Breast epithelium (tissue), 3 donors: ENCODE results near the gene PPP1R27.

Source experiments
- POLR2A ChIP-seq: fragments of 450-650 bp; IDR thresholded peaks from one replicate; pipeline ENCODE4 v1.6.1; 2016; ENCODE audit warnings: antibody characterized with exemption, mild to moderate bottlenecking, moderate library complexity
- POLR2AphosphoS5 ChIP-seq, 3 donors: sonication (generic); formaldehyde crosslinking; IDR thresholded peaks; one replicate each; pipeline ENCODE4 v1.6.1; 2017; ENCODE audit warnings: antibody characterized with exemption in 3 of 3
- TF ChIP-seq, protein P1 (sequence below), 3 donors: fragments of 450-650 bp; IDR thresholded peaks; one replicate each; pipeline ENCODE4 v1.5.1; 2016 to 2017; ENCODE audit warnings: antibody characterized with exemption in 3 of 3, mild to moderate bottlenecking in 3 of 3, moderate library complexity in 3 of 3

GRCh38 chr17:81834831-81835267 is at the start of gene PPP1R27:
- TF ChIP-seq, protein P1, sequence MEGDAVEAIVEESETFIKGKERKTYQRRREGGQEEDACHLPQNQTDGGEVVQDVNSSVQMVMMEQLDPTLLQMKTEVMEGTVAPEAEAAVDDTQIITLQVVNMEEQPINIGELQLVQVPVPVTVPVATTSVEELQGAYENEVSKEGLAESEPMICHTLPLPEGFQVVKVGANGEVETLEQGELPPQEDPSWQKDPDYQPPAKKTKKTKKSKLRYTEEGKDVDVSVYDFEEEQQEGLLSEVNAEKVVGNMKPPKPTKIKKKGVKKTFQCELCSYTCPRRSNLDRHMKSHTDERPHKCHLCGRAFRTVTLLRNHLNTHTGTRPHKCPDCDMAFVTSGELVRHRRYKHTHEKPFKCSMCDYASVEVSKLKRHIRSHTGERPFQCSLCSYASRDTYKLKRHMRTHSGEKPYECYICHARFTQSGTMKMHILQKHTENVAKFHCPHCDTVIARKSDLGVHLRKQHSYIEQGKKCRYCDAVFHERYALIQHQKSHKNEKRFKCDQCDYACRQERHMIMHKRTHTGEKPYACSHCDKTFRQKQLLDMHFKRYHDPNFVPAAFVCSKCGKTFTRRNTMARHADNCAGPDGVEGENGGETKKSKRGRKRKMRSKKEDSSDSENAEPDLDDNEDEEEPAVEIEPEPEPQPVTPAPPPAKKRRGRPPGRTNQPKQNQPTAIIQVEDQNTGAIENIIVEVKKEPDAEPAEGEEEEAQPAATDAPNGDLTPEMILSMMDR (IDR thresholded peaks at IDR 0.05) = no peak
- no peak for TF ChIP-seq POLR2AphosphoS5 (IDR thresholded peaks at IDR 0.05)
- TF ChIP-seq POLR2A = no peak
